HG03103 (cell line): ENCODE results near the gene CHAMP1.
"Not testable (repeated sequence)": the region's sequence is repeated elsewhere in the genome, so short reads cannot be mapped to it uniquely, and the experiment has no call there.

Experiments used
- ATAC-seq: cut with Tn5 transposase; IDR thresholded peaks from one replicate; pipeline ENCODE4 v1.9.1; 2021; ENCODE audit warnings: low read depth; ENCODE audit not compliant: unreplicated experiment

CHAMP1 gene

DNA sequence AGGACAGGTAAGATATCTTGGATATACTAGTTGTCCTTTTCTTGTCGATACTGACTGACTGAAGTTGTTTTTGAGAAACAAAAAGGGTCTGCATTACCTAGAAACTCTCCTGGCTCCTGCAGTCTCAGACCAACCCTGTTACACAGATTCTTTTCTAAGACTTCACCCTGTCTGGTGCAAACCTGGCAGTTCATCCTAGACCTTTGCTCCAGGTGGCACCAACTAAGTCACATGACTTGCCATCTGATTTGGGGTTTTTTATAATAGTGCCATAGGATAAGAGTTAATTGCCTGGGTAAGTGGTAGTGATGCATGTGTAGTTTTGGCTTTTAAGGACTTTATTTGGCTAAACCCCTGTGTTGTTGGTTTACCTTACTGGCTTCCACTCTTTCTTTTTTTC is 14.3 kb downstream of the CHAMP1 start:
- no peak for ATAC-seq

DNA sequence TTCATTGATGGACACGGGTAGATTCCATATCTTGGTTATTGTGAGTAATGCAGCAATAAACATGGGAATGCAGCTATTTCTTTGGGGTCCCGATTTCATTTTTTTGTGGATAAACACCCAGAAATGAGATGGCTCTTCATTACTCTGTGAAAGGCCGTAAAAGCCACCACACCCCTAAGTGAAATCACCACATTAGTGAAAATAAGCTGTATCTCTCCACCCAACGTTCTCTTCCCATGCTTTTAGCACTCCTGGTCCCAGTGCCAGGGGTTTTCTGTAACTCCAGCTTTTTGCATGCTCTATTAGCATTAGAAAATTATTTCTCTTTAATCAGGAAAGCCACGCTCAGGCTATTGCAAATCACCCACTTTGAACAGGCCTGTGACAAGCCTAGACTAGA is 15.8 kb downstream of the CHAMP1 start:
- no peak for ATAC-seq

DNA sequence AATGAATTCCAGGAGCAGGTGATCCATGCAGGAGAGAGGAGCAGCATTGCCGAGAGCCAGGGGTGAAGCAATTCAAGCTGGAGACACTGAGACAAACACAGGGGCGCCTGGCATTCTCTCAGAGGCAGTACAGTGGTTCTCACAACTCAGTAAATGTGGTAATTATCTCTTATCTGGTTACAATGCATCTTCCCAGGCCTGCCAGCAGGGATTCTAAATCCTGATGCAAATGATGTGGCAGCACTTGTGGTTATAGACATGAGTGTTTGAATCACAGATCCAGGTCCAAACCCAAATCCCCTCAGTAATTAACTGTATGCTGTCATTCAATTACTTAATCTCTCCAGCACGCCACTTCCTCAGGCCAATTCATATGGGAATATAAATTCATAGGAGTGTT is 19.6 kb downstream of the CHAMP1 start:
- ATAC-seq, result not testable (repeated sequence)

DNA sequence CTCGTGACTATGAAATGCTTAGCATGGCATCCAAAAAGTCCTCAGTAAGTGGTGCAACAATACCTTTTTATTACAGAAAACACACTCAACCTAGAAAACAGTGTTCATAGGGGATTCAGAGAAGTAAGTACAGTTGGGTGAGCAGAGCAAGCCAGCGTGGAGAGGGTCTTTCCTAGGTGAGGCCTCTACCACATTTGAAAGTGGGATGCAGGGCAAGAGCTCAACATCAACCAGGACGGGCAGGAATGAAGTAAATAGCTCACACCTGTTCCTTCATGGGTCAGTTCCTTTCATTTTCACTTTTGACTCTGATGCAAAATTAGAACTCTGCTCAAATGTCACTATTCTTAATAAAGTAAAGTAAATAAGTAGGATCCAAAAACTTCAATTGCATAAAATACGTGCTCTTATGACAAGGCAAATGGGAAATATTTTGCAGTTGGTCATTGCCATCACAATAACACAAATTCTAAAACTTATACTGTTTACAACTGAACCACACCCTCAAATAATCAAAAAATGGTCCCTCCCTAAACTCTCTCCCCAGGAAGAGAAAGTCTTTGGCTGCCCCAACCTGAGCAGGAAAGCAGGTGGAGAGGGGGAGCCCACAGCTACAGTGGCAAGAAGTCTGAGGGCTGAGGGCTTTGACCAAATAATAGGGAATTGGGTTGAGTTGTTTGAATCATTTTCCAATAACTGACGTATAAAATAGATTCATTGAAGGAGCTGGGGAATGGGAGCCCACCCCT is 20.2 kb downstream of the CHAMP1 start:
- ATAC-seq, result no peak

DNA sequence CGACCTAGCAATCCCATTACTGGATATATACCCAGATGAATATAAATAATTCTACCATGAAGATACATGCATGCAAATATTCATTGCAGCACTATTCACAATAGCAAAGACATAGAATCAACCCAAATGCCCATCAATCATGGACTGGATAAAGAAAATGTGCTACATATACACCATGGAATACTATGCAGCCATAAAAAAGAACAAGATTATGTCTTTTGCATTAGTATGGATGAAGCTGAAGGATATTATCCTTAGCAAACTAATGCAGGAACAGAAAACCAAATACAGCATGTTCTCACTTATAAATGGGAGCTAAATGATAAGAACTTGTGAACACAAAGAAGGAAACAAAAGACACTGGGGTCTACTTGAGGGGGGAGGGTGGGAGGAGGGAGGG is 22.2 kb downstream of the CHAMP1 start:
- ATAC-seq, result not testable (repeated sequence)

DNA sequence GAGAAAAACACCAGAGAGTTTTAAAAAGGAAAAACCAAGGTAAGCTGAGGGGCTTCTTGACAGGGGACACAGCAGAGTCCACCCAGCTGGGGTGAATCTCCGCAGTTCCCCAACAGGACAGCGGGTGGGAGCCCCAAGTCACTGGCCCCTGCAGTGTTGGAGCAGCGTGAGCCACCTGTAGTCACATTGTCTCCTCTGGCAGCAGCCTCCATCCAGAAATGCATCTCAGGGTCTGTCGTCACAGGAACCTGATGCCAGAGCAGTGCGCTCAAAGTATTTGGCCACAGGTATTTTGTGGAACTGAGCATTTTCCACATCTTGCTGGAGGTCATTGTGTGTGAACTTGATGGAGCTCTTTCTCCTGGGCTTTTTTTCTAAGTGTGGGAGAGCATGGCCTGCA is 24.7 kb downstream of the CHAMP1 start:
- no peak for ATAC-seq

DNA sequence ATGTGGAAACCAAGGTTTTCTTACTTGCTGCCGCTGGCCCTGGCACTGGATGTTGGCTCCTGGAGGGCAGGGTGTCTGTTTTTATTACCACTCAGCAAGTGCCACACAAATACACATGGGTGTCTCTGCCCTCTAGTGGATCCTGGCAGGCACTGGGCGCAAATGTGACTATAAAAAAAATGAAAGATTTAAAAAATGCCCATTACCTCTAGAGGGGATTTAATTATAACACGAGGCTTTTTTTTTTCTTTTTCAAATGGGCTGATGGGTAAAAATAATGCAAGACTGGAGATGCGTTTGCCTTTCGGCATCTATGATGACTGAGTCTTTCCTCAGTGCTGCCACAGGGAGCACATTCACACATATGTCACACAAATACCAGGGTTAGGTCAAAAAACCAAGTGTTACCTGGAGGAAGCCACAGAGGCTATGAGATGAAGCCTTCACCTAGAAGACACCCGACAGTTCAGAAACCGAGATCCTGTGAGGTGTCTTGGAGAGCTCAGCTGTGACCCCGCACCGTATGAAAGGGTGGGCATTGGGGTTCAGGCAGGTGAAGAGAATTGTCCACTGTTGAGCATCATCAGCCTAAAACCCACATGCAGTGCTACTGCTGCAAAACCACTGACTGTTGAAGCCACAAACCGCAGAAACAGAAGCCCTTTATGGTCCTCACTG is 25.7 kb downstream of the CHAMP1 start:
- ATAC-seq, result no peak

DNA sequence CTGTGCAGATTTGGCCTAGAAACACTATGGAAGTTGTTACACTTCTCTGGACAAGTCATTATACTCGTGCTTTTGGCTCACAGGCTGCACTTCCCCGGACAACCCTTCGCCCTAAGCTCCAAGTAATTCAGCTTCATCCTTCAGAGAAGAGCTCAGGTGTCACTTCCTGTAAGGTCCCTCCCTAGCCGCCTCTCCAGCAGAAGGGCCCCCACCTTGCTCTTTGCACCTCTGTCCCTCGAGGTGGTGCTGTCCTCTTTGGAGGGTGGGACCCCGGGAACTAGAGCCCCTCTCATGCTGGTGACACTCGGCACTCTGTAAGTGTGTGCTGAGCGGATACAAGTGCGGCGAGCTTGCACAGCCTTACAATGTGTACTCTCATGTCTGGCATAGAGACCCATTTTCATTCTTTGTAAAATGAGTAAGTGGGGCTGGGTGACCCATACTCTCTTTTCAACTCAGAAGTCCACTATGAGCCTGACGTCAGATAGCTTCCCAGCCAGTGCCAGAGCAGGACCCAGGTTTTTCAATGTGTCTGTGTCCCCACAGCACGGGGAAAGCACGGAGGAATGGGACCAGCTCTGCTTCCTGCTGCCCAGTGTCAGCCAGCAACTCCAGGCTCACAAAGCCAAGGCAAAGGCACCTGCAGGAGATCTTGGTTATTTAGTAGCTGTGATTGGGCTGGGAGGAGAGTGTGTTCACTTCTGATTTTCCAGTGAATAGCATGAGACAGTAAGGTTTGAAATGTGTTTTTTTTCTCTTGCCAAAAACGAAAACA is 26.9 kb downstream of the CHAMP1 start:
- no peak for ATAC-seq

DNA sequence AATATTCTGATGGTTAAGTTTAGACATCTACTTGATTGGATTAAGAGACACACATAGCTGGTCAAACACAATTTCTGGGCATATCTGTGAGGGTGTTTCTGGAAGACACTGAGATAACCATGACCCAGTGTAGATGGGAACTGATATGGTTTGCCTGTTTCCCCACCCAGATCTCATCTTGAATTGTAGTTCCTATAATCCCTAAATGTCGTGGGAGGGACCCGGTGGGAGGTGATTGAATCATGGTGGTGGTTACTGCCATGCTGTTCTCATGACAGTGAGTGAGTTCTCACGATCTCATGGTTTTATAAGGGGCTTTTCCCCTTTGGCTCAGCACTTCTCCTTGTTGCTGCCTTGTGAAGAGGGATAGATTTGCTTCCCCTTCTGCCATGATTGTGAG is 33.0 kb downstream of the CHAMP1 start:
- ATAC-seq, result not testable (repeated sequence)

DNA sequence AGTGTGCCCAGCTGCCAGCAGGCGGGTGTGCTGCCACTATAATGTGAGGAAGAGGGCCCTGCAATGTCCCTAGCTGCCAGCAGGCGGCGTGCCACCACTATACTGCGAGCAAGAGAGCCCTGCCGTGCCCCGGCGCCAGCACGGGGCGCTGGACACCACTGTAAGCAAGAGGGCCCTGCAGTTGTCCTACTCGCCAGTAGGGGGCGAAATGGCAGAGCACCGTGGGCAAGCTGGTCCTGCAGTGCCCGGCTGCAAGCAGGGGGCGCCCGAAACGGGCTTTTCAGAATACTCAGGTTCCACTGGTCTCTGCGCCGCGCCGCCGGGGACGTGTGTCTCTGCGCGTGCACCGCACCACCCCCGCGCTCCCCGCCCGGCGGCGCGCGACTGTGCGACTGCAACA is 38.5 kb downstream of the CHAMP1 start:
- ATAC-seq, result not testable (repeated sequence)

DNA sequence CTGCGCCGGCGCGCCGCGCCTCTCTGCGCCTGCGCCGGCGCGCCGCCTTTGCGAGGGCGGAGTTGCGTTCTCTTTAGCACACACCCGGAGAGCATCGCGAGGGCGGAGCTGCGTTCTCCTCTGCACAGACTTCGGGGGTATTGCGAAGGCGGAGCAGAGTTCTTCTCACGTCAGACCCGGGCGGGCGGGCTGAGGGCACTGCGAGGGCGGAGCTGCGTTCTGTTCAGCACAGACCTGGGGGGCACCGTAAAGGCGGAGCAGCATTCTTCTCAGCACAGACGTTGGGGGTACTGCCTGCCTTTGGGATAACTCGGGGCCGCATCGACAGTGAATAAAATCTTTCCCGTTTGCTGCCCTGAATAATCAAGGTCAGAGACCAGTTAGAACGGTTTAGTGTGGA is 39.1 kb downstream of the CHAMP1 start:
- ATAC-seq, result not testable (repeated sequence)
